ENCODE measurements around the gene TIMM13. TPM values are rescaled to one million over a fixed set of nuclear protein-coding genes. Genes with fewer than 3 reads are reported as not detected.

The TIMM13 gene
- total RNA-seq, 1 donor from 2014 or later = 117 TPM

GRCh38 chr19:2453431-2454025, 26.1 kb upstream of the TIMM13 start:
- DNase-seq (ENCODE audit: low spot score) = no peak
- no peak for TF ChIP-seq CTCF (IDR thresholded peaks at IDR 0.05; ENCODE audit: unreplicated experiment)
- Mint-ChIP-seq H3K27ac (ENCODE audit: unreplicated experiment) (no peak overlapping the region), H3K4me1 (ENCODE audit: unreplicated experiment) (peaks cover 3% of the 10 kb centered on the region), H3K9me3 (ENCODE audit: unreplicated experiment) (no peaks in the 10 kb centered on the region), H3K4me3 (ENCODE audit: unreplicated experiment) (no peak overlapping the region), H3K36me3 (ENCODE audit: low read depth, unreplicated experiment) (no peaks in the 10 kb centered on the region), H3K27me3 (ENCODE audit: unreplicated experiment) (peaks cover 8% of the 10 kb centered on the region)

- DNase-seq (ENCODE audit: low spot score) = no peak
- Mint-ChIP-seq H3K27ac (ENCODE audit: unreplicated experiment) (no peak overlapping the region), H3K4me1 (ENCODE audit: unreplicated experiment) (no peaks in the 10 kb centered on the region), H3K4me3 (ENCODE audit: unreplicated experiment) (no peak overlapping the region), H3K27me3 (ENCODE audit: unreplicated experiment) (peaks cover 6% of the 10 kb centered on the region), H3K9me3 (ENCODE audit: unreplicated experiment) (no peaks in the 10 kb centered on the region), H3K36me3 (ENCODE audit: low read depth, unreplicated experiment) (no peaks in the 10 kb centered on the region)
- no peak for TF ChIP-seq CTCF (IDR thresholded peaks at IDR 0.05; ENCODE audit: unreplicated experiment)
Observed at GRCh38 chr19:2451741-2452140, 24.4 kb upstream of the TIMM13 start.

DNA sequence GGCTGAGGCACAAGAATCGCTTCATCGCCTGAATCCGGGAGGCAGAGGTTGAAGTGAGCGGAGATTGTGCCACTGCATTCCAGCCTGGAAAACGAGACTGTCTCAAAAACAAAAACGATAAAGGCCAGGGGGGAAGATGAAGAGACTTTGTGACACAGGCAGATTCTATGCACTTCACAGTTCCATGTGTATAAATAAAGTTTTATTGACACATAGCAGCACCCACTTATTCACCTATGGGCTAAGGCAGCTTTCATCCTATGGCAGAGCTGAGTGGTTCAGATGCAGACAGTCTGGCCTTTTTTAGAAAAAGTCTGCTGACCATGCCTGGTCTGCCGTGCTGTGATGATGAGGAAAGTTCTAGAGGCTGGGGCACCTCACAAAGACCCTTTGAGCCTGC, 23.8 kb upstream of the TIMM13 start:
- no peak for TF ChIP-seq CTCF (IDR thresholded peaks at IDR 0.05; ENCODE audit: unreplicated experiment)
- no peak for DNase-seq (ENCODE audit: low spot score)
- Mint-ChIP-seq H3K4me1 (ENCODE audit: unreplicated experiment) (no peaks in the 10 kb centered on the region), H3K9me3 (ENCODE audit: unreplicated experiment) (no peaks in the 10 kb centered on the region), H3K27ac (ENCODE audit: unreplicated experiment) (no peak overlapping the region), H3K27me3 (ENCODE audit: unreplicated experiment) (peaks cover 6% of the 10 kb centered on the region), H3K4me3 (ENCODE audit: unreplicated experiment) (no peak overlapping the region), H3K36me3 (ENCODE audit: low read depth, unreplicated experiment) (no peaks in the 10 kb centered on the region)

DNA sequence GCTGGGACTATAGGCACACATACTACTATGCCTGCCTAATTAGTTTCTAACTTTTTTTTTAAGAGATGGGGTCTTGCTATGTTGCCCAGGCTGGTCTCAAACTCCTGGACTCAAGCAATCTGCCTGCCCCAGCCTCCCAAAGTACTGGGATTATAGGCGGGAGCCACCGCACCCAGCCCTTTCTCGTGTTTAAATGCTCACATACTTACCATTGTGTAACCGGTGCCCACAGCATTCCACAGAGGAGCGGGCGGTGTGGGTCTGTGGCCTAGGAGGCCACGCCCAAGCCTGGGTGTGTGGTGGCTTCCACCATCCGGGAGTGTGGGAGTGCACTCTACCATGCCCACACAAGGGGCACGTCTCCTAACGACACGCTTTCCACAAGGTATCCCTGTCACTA, 21.6 kb upstream of the TIMM13 start:
- Mint-ChIP-seq H3K36me3 (ENCODE audit: low read depth, unreplicated experiment) (no peaks in the 10 kb centered on the region), H3K27me3 (ENCODE audit: unreplicated experiment) (peaks cover 4% of the 10 kb centered on the region)
- no peak for DNase-seq (ENCODE audit: low spot score)

More for the DNA sequence above, 21.6 kb upstream of the TIMM13 start:
- Mint-ChIP-seq H3K4me3 (ENCODE audit: unreplicated experiment) (no peak overlapping the region), H3K27ac (ENCODE audit: unreplicated experiment) (no peak overlapping the region), H3K4me1 (ENCODE audit: unreplicated experiment) (no peaks in the 10 kb centered on the region), H3K9me3 (ENCODE audit: unreplicated experiment) (no peaks in the 10 kb centered on the region)
- no peak for TF ChIP-seq CTCF (IDR thresholded peaks at IDR 0.05; ENCODE audit: unreplicated experiment)

Data from endothelial cell (in vitro differentiated cells).